Glutamatergic neuron (in vitro differentiated cells): Measurements from ENCODE around the gene CAMK2B. TPM values are rescaled to one million over a fixed set of nuclear protein-coding genes. Genes with fewer than 3 reads are reported as not detected.
"Not testable (repeated sequence)": the region's sequence is repeated elsewhere in the genome, so short reads cannot be mapped to it uniquely, and the experiment has no call there.

ENCODE experiments used
- DNase-seq: peaks from one replicate; pipeline ENCODE4 v3.0.0; 2022
- H3K27ac Mint-ChIP-seq: one replicate; pipeline ENCODE4 v1.8.0; 2020; ENCODE audit warnings: mild to moderate bottlenecking, mixed read lengths, inconsistent platforms; ENCODE audit not compliant: unreplicated experiment
- H3K27me3 Mint-ChIP-seq: one replicate; pipeline ENCODE4 v1.8.0; 2020; ENCODE audit warnings: mild to moderate bottlenecking, moderate library complexity, mixed read lengths, inconsistent platforms; ENCODE audit not compliant: unreplicated experiment
- H3K36me3 Mint-ChIP-seq: one replicate; pipeline ENCODE4 v1.8.0; 2020; ENCODE audit warnings: mild to moderate bottlenecking, mixed read lengths, inconsistent platforms; ENCODE audit not compliant: unreplicated experiment
- H3K4me1 Mint-ChIP-seq: one replicate; pipeline ENCODE4 v1.8.0; 2020; ENCODE audit warnings: mild to moderate bottlenecking, low read depth, mixed read lengths, inconsistent platforms; ENCODE audit not compliant: unreplicated experiment
- H3K4me3 Mint-ChIP-seq: one replicate; pipeline ENCODE4 v1.8.0; 2020; ENCODE audit warnings: mild to moderate bottlenecking, mixed read lengths, inconsistent platforms; ENCODE audit not compliant: unreplicated experiment
- H3K9me3 Mint-ChIP-seq: one replicate; pipeline ENCODE4 v1.8.0; 2020; ENCODE audit warnings: mild to moderate bottlenecking, moderate library complexity, mixed read lengths, inconsistent platforms; ENCODE audit not compliant: unreplicated experiment
- total RNA-seq: library from RNA; stranded (reverse); fragmentation: NEBNext Ultra II Directional; extraction: Animal tissue kit (Norgen Biotek cat#: 25700); gene quantifications from one replicate; pipeline ENCODE4 v1.2.1, GENCODE V29; 2021; ENCODE audit not compliant: unreplicated experiment
- TF ChIP-seq, protein P1 (sequence below): fragments of 200-600 bp; sonication (generic); IDR thresholded peaks from one replicate; pipeline ENCODE4 v1.5.0; 2021; ENCODE audit not compliant: partially characterized antibody, unreplicated experiment

CAMK2B gene
- total RNA-seq, 1 donor from 2014 or later, result 55.1 TPM

GRCh38 chr7:44177570-44178131 lies 147.7 kb downstream of the CAMK2B start:
- peaks cover 14% of the 10 kb centered on the region for H3K9me3 Mint-ChIP-seq
- DNase-seq, result no peak
- TF ChIP-seq, protein P1, sequence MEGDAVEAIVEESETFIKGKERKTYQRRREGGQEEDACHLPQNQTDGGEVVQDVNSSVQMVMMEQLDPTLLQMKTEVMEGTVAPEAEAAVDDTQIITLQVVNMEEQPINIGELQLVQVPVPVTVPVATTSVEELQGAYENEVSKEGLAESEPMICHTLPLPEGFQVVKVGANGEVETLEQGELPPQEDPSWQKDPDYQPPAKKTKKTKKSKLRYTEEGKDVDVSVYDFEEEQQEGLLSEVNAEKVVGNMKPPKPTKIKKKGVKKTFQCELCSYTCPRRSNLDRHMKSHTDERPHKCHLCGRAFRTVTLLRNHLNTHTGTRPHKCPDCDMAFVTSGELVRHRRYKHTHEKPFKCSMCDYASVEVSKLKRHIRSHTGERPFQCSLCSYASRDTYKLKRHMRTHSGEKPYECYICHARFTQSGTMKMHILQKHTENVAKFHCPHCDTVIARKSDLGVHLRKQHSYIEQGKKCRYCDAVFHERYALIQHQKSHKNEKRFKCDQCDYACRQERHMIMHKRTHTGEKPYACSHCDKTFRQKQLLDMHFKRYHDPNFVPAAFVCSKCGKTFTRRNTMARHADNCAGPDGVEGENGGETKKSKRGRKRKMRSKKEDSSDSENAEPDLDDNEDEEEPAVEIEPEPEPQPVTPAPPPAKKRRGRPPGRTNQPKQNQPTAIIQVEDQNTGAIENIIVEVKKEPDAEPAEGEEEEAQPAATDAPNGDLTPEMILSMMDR, result no peak
- H3K27ac Mint-ChIP-seq, result no peak overlapping the region
- H3K4me1 Mint-ChIP-seq, result peaks cover 14% of the 10 kb centered on the region
- no peak overlapping the region for H3K4me3 Mint-ChIP-seq
- peaks cover 9% of the 10 kb centered on the region for H3K36me3 Mint-ChIP-seq
- peaks cover 8% of the 10 kb centered on the region for H3K27me3 Mint-ChIP-seq

- H3K4me3 Mint-ChIP-seq, result no peak overlapping the region
- peaks cover 9% of the 10 kb centered on the region for H3K36me3 Mint-ChIP-seq
- H3K9me3 Mint-ChIP-seq, result peaks cover 13% of the 10 kb centered on the region
- H3K4me1 Mint-ChIP-seq, result peaks cover 14% of the 10 kb centered on the region
- no peak for DNase-seq
- TF ChIP-seq, protein P1, result no peak
- no peak overlapping the region for H3K27ac Mint-ChIP-seq
- H3K27me3 Mint-ChIP-seq, result peaks cover 8% of the 10 kb centered on the region
Measured at GRCh38 chr7:44176486-44176885, 148.9 kb downstream of the CAMK2B start.

- peaks cover 9% of the 10 kb centered on the region for H3K9me3 Mint-ChIP-seq
- H3K4me3 Mint-ChIP-seq, result no peak overlapping the region
- H3K27me3 Mint-ChIP-seq, result peaks cover 6% of the 10 kb centered on the region
- TF ChIP-seq, protein P1, result no peak
- H3K4me1 Mint-ChIP-seq, result peaks cover 14% of the 10 kb centered on the region
- no peak overlapping the region for H3K27ac Mint-ChIP-seq
- peaks cover 12% of the 10 kb centered on the region for H3K36me3 Mint-ChIP-seq
- no peak for DNase-seq
Measured at GRCh38 chr7:44175730-44176129, 149.7 kb downstream of the CAMK2B start.

- peak overlapping the region; percentile 36 for H3K4me3 Mint-ChIP-seq
- not testable (repeated sequence) for H3K27me3 Mint-ChIP-seq
Measured at GRCh38 chr7:44174694-44174948, 150.8 kb downstream of the CAMK2B start.

DNA sequence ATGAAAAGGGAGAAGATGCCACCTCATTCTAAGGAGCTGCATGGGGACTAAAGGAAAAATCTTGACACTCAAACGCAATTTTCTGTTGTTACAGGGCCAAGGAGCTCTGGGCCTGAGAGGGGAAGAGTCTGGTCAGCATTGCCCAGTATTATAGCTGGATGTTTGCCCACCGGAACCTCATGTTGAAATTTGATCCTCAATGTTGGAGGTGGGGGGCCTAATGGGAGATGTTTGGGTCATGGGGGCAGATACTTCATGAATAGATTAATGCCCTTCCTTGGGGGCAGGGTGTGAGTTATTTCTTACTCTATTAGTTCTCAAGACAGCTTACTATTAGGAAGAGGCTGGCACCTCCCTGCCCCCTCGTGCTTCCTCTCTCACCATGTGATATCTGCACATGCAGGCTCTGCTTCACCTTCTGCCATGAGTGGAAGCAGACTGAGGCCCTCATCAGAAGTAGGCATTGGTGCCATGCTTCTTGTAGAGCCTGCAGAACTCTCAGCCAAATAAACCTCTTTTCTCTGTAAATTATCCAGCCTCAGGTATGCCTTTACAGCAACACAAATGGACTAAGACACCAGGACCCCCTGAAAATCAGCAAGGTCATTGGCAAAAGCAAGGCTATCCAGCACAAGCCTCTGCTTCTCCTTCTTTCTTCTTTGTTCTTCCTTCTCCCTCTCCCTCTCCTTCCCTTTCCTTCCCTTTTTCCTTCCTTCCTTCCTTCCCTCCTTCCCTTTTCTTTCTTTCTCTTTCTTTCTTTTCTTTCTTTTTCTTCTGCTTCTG lies 151.3 kb downstream of the CAMK2B start:
- DNase-seq, result no peak
- Mint-ChIP-seq H3K27me3 (peaks cover 6% of the 10 kb centered on the region), H3K4me1 (peaks cover 14% of the 10 kb centered on the region), H3K36me3 (peaks cover 16% of the 10 kb centered on the region), H3K27ac (no peak overlapping the region), H3K4me3 (peak overlapping the region; percentile 36), H3K9me3 (peaks cover 9% of the 10 kb centered on the region)
- TF ChIP-seq, protein P1, result no peak

More at GRCh38 chr7:44174694-44174948, 150.8 kb downstream of the CAMK2B start:
- H3K9me3 Mint-ChIP-seq, DNase-seq, H3K27ac Mint-ChIP-seq: not testable (repeated sequence)
- Mint-ChIP-seq H3K36me3 (peaks cover 15% of the 10 kb centered on the region), H3K4me1 (peaks cover 14% of the 10 kb centered on the region)
